ENCODE results near the gene SORL1-AS1.

SORL1-AS1 gene

DNA sequence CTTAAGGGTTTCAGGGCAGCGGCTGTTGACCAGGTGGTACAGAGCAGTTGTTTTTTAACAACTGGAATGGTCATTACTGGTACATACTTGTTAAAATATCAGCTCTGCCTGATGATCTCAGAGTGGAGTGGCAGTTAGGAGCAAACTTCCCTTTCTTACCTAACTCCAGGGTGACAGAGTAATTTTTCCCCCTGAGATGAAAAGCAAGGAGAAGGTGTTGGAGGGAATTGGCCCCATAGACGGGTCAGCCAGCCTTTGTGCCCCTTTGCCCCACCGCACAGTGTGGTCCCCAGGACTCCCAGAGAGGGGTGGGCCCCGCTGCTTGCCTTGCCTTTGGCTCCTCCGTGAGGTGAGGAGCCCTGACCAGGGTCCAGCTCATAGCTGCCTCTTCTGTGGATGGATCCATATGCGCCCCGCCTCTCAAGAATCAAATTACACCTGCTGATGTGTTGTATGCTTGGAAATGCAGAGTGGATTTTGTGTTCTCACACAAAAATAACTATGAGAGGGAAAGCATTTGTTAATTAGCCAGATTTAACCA, 27.0 kb upstream of the SORL1-AS1 start:
- Mint-ChIP-seq H3K27ac (no peak overlapping the region), H3K36me3 (ENCODE audit: low read depth) (peaks cover 51% of the 10 kb centered on the region), H3K4me1 (peaks cover 51% of the 10 kb centered on the region), H3K4me3 (no peak overlapping the region), H3K9me3 (no peaks in the 10 kb centered on the region), H3K27me3 (no peaks in the 10 kb centered on the region)
- ATAC-seq (ENCODE audit: low read depth) (no peak), DNase-seq (no peak)
- TF ChIP-seq, protein P1, sequence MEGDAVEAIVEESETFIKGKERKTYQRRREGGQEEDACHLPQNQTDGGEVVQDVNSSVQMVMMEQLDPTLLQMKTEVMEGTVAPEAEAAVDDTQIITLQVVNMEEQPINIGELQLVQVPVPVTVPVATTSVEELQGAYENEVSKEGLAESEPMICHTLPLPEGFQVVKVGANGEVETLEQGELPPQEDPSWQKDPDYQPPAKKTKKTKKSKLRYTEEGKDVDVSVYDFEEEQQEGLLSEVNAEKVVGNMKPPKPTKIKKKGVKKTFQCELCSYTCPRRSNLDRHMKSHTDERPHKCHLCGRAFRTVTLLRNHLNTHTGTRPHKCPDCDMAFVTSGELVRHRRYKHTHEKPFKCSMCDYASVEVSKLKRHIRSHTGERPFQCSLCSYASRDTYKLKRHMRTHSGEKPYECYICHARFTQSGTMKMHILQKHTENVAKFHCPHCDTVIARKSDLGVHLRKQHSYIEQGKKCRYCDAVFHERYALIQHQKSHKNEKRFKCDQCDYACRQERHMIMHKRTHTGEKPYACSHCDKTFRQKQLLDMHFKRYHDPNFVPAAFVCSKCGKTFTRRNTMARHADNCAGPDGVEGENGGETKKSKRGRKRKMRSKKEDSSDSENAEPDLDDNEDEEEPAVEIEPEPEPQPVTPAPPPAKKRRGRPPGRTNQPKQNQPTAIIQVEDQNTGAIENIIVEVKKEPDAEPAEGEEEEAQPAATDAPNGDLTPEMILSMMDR (IDR thresholded peaks at IDR 0.05) = no peak
- ChIA-PET POLR2A (no interaction called here), CTCF (no interaction called here)
- intact Hi-C loops (cut with micrococcal nuclease) = no loop called here

DNA sequence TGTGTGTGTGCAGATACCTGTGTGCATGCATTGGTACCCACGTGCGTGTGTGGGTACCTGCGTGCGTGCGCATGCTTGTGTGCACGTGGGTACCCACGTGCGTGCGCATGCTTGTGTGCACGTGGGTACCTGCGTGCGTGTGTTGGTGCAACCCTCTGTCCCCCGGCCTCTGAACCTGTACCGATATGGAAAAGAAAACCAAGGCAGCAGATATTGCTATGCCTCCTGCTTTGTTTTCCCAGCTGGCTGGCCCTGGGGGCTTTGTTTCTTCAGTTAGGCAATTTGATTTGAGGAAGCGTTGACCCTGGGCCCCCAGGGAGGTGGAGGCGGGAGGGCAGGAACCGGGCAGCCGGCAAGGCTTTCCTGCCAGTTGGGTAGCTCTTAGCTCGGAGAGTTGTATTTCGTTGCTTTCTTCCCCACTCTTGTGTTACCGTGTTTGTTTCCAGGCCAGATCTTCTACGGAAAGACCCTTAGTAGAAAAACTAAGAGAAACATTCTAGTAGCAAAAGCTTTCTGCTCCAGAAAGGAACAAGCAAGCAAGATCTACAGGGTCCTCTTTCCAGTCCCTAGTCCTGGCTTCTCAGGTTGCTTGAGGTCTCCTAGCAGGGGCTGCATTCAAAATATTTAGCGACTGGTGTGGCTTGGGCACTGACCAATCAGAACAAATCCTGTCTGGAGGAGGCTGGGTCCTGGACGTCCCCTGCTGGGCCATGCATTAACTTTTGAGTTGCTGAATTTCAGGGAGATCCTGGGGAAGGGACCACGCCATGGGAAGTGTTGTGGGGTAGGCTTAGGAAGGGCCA, 26.3 kb upstream of the SORL1-AS1 start:
- CTCF ChIA-PET = no interaction called here
- peaks cover 46% of the 10 kb centered on the region for H3K4me1 Mint-ChIP-seq
- no peak overlapping the region for H3K27ac Mint-ChIP-seq

DNA sequence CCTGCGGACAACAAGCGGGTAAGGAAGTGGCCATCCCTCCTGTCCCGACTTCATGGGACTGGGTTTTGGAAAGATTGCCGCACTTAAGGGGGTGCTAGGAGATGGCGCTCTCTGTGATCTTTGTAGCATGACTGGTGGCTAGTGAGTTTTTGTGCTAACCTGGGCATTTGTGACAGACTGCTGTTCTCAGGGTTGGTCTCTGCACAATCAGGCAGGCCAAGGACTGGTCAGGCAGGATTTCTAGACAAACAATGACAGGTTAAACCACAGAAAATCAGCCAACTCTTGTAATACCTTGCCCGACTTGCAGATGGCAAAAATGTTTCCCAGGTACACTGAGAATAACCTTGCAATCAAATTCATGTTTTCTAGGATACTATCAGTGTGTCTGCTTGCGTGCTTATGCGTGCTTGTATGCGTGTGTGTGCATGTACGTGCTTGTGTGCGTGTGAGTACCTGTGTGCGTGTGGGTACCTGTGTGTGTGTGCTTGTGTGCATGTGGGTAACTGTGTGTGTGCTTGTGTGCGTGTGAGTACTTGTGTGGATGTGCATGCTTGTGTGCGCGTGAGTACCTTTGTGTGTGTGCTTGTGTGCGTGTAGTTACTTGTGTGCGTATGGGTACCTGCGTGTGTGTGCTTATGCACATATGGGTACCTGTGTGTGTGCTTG, 25.6 kb upstream of the SORL1-AS1 start:
- POLR2A ChIA-PET = interaction anchor here (1.6 kb wide), 1 partner anchor 29 kb away, joined by 8 read pairs; no protein-coding TSS in a partner anchor
- Mint-ChIP-seq H3K36me3 (ENCODE audit: low read depth) (peaks cover 48% of the 10 kb centered on the region), H3K9me3 (no peaks in the 10 kb centered on the region), H3K4me3 (no peak overlapping the region), H3K27me3 (no peaks in the 10 kb centered on the region), H3K27ac (peak overlapping the region; percentile 2), H3K4me1 (peaks cover 39% of the 10 kb centered on the region)
- DNase-seq (no peak), ATAC-seq (ENCODE audit: low read depth) (no peak)
- CTCF ChIA-PET = no interaction called here
- intact Hi-C loops (cut with micrococcal nuclease) = no loop called here
- TF ChIP-seq, protein P1 (IDR thresholded peaks at IDR 0.05) = no peak

More for the DNA sequence above, 26.3 kb upstream of the SORL1-AS1 start:
- ATAC-seq (ENCODE audit: low read depth) (no peak), DNase-seq (no peak)
- Mint-ChIP-seq H3K27me3 (no peaks in the 10 kb centered on the region), H3K36me3 (ENCODE audit: low read depth) (peaks cover 52% of the 10 kb centered on the region), H3K4me3 (no peak overlapping the region), H3K9me3 (no peaks in the 10 kb centered on the region)
- POLR2A ChIA-PET = interaction anchor here (1.6 kb wide), 1 partner anchor 30 kb away, joined by 8 read pairs; no protein-coding TSS in a partner anchor
- TF ChIP-seq, protein P1 (IDR thresholded peaks at IDR 0.05) = no peak
- intact Hi-C loops (cut with micrococcal nuclease) = no loop called here

DNA sequence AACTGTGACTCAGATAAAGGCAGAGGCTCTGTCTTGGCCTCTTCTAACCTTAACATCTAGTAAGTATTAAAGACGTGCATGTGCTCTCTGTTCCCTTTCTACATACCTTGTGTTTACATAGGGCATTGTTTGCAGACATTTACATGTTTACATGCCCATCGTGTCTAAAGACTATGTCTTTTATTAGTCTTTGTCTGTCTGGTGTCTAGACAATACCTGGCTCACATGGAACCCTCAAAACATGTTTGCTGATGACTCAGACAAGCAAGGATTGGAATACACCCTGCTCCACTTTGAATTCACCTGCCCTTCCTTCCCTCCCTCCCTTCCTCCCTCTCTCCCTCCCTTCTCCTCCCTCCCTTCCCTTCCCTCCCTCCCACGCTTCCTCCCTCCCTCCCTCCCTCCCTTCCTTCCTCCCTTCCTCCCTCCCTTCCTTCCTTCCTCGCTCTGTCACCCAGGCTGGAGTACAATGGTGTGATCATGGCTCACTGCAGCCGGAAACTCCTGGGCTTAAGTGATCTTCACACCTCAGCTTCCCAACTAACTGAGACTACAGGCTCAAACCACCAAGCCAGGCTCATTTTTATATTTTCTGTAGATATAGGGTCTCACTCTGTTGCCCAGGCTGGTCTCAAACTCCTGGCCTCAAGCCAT, 23.7 kb upstream of the SORL1-AS1 start:
- H3K27ac Mint-ChIP-seq = no peak overlapping the region
- DNase-seq (no peak), ATAC-seq (ENCODE audit: low read depth) (no peak)
- H3K27me3 Mint-ChIP-seq = no peaks in the 10 kb centered on the region
- peaks cover 65% of the 10 kb centered on the region for H3K36me3 Mint-ChIP-seq (ENCODE audit: low read depth)
- intact Hi-C loops (cut with micrococcal nuclease) = no loop called here
- ChIA-PET POLR2A (no interaction called here), CTCF (interaction anchor here (1.2 kb wide), 1 partner anchor 49 kb away, joined by 3 read pairs; no protein-coding TSS in a partner anchor)
- H3K4me1 Mint-ChIP-seq = peaks cover 36% of the 10 kb centered on the region
- TF ChIP-seq, protein P1 (IDR thresholded peaks at IDR 0.05) = no peak
- H3K4me3 Mint-ChIP-seq = no peak overlapping the region
- H3K9me3 Mint-ChIP-seq = no peaks in the 10 kb centered on the region
